Measurements from ENCODE around the gene PRKD2.

DNA sequence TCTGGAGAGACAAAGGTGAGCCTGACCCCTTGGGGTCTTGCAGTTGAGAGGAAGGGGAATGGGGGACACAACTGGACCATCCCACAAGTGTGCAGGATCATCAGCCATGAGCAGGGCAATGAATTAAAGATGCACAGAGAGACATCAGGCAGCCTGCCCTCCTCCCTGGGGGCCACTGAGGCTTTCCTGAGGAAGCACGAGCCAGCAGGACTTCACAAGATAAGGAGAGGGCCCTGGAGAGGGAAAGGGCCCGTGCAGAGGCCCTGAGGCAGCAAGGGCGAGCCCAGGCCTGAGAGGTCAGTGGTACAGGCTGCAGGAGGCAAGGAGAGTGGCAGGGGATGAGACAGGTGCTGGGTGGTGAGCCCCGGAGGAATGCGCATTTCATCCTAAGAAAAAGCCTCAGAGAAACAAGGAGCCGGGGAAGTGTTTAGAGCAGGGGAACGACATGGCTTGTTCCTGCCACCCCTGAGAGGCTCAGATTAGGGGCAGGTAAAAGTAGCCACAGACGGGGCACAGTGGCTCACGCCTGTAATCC is 9.0 kb upstream of the PRKD2 start:
- TF ChIP-seq GATA3 (IDR thresholded peaks at IDR 0.05; ENCODE audit: low read depth, low read length): no peak
- no peak for TF ChIP-seq GATA2 (IDR thresholded peaks at IDR 0.05; ENCODE audit: low read depth, low read length)
